Posterior cingulate gyrus (tissue), 11 donors: ENCODE measurements around the gene ZBTB44.

Experiments
- DNase-seq, 10 donors: peaks; one replicate each; pipeline versions ENCODE4 v3.0.0 to v3.0.0-alpha.2; 2020 to 2021; ENCODE audit warnings: mixed read lengths in 3 of 10
- intact Hi-C: fragments of 100-400 bp; cut with DNase I; formaldehyde crosslinking; loops from one replicate; pipeline ENCODE4 v1.15.1; 2023

The ZBTB44 gene

GRCh38 chr11:130181295-130182272 is 133.1 kb downstream of the ZBTB44 start:
- intact Hi-C loops, result no loop called here
- peak in 1 of 10 donors; percentile 61 for DNase-seq

GRCh38 chr11:130180896-130181294 is 133.8 kb downstream of the ZBTB44 start:
- intact Hi-C loops, result no loop called here
- peak in 1 of 10 donors; percentile 80 for DNase-seq

DNA sequence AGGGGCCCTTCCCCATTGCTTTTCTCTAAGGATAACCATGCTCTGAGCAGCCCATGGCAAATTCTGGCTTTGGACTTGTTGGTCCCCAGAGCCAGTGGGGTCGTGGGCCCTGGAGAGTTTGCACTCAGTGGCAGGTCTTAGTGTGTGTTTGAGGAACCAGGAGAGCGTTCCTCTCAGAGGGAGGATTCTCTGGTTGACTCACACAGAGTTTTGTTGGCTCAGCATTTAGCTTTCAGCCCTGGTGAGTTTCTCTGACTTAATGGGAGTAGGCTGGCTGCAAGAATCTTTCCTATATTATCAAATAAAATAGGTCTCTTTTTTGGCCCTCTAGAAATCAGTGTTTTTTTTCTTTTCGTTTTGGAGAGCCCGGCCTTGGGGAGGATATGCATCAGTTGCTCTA is 134.2 kb downstream of the ZBTB44 start:
- intact Hi-C loops, result no loop called here
- peak in 1 of 10 donors; percentile 34 for DNase-seq

DNA sequence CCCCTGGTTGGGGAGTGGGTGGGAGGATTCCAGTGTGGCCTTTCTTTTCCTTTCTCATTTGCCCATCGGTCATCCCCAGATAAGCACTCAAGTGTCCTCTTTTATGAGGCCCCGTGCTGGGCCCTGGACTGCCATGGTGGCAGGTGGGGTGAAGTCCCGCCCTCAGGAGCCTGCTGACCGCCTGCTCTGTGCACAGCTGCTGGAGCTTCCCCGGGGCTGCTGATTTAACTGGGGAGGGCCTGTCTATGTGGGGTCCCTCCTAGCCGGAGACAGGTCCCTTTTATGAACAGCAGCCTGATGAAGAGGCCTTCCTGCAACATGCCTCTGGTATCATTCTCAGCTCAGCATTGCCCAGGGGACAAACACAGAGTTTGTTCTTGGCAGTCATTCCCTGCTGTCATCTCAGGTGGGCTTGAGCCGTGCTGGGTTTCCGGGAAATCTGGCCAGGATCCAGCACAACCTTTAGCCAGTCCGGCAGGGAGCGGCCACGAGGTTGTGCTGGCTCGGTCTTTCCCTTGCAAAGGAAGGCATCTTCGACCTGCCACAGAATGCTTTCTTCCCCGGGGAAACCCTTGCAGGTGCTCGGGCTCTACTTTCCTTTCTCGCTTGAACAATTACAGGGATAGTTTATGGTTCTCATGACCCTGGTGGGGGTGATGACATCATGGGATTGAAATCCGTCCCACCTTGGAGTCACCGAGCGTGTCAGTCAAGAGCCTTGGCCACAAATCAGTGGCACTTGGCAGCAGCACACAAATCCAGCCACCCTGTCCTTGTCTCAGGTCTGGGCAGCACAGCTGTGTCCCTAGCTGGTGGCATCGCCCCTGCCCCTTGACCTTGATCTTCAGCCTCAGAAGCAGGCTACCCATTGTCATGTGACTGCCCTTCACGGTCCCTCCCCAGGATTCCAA is 135.1 kb downstream of the ZBTB44 start:
- intact Hi-C loops, result no loop called here
- DNase-seq, result peak in 2 of 10 donors; percentile 62 to 74

GRCh38 chr11:130178441-130179339 is 136.0 kb downstream of the ZBTB44 start:
- intact Hi-C loops, result no loop called here
- peak in 2 of 10 donors; percentile 49 to 72 for DNase-seq

DNA sequence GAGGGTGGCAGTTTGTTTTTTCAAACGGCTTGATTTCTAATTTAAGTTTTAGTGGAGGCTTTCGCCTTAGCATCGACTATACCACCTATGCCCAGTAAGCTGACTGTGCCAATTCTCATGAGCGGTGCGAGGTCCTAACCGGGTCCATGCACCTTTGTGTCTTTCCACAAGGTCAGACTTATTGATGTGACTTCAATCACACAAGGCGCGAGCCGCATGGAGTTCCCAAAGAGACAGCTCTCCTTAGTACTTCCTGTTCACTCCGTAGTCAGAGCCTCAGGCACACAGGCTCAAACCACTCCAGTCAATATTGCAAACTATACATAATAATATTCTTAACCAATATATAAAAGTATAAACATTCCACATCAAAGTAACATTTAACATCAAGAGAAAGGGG is 136.9 kb downstream of the ZBTB44 start:
- intact Hi-C loops, result no loop called here
- DNase-seq, result peak in 2 of 10 donors; percentile 20 to 68
